NCI-H345 treated with DMSO at 0.1 percent for 48 hours (cell line): ENCODE measurements around the gene NEK3.
"Not testable (repeated sequence)": the region's sequence is repeated elsewhere in the genome, so short reads cannot be mapped to it uniquely, and the experiment has no call there.

Experiments
- DNase-seq: peaks from one replicate; lab custom pipeline; 2025; ENCODE audit not compliant: unreplicated experiment; lab: John Stamatoyannopoulos, UW

The NEK3 gene

DNA sequence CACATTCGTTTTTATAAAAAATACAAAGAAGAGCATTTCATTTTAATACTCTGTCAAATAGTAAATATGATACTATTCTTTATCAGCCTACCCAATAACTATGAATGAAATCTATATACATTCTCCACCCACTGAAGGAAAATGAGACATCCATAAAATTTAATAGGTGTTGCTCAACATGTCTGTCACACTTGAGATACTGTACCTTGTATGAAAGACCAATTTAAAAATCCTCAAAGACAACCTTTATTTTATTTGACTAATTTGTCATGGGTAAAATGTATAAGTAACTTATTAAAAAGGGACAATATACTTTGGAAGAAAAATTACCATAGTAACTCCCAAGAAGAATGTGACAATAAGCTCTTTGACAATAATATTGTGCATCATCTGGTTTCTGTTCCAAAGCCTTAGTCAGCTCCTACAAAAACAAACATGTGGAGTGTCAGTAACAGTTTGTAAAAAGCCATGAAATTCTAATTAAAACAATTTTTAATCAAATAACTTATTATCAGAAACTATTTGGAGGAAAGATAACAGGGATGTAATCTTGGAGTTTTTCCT lies 11.5 kb upstream of the NEK3 start:
- DNase-seq, result not testable (repeated sequence)

DNA sequence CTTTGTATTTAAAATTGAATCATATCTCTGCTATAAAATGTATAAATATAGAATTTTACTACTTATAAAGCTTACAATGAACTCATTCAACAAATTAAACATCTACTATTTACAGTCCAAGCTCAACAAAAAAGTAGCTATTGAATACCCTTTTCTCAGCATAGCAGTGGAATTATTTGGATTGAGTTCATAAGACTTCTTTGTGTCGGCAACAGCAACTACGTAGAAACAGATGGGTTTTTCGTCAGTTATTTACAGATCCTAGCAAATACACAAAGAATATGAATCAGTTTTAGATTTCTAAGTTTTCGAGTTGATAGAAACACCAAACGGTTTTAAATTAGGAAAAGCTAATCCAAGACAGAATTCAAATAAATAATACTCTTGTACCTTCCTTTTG lies 10.4 kb upstream of the NEK3 start:
- DNase-seq, result no peak

DNA sequence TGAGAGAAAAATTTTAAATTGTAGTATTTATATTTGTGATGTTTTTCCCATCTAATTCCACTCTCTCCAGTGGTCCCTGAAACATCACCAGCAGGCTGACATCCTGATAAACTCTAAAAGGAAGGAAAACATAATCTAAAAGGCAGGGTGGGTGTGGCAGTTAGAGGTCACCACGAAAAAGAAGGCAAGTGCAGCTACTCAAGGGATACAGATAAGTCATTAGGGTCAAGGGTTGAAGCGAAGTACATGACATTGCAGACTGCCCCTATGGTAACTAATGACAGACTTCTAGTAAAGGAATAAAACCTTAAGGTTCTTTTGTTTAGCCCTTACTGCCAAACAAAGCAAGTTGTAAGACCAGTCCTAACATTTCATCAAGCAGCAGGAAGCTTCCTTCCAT lies 6.0 kb upstream of the NEK3 start:
- no peak for DNase-seq

DNA sequence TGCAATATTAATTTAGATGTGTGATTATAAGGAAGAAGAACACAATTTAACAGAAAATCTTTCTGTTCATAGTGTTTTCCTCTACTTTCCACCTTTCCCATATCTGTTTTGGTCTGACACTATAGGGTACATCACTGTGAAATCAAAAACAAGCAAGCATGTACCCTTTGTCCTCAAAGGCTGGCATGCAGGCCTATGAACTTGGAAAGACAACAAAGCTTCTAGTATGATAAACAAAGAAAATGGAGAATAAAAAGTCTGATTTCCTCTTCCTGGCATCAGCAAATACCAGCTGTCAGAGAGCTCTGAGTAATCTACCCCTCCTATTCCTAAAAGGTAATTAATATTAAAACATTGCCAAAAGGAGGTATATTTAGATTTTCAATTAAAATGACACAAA lies 5.6 kb upstream of the NEK3 start:
- no peak for DNase-seq

DNA sequence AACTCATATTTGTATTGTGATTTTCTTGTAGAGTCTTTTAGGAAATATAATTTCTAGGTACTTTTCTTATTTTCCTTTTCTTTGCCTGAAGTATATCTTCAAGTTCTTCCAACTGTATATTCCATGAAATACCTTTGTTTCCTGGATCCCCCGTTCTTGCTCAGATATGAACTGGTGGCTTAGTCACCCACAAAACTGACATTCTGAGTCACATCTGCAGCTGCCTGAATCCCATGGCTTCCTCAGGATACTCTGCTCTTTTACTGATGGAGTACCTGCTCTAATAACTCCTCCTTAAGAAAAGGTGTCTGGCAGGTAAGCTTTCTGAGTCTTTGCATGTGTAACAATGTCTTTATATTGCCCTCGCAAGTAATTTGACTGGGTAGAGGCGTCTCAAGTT lies 4.5 kb upstream of the NEK3 start:
- DNase-seq, result not testable (repeated sequence)

DNA sequence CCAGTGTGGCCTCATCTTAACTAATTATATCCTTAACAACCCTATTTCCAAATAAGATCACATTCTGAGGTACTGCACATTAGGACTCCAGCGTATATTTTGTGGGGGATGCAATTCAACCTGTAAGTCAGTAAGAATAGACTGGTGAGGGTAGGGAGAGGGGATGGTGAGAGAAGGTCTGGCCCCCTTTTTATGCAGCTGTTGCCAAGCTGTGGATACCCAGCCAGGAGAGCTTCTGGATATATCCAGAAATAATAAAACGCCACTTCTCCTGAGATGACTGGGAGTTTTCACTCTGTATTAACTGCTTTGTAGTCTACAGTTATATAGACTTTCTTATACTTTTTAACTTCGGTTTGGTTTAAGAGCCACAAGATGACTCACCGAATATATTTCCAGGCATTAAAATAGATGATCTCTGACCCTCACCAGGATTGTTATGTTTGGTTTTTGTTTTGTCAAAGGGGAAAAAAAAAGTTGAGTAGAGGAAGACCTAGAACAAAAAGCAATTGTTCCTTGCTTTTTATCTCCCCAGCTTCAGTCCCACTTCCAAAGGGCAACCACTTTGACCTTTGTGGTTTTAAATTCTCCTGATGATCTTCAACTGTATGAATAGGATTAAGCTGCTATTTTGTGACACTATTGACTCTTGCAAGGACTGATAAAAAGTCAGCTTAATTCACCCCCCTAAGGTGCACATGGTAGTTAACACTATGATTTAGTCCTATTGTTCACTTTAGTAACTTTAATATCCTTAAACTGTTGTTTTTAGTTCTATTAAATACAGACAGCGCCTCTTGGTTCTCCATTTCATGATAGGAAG lies 3.1 kb upstream of the NEK3 start:
- no peak for DNase-seq

DNA sequence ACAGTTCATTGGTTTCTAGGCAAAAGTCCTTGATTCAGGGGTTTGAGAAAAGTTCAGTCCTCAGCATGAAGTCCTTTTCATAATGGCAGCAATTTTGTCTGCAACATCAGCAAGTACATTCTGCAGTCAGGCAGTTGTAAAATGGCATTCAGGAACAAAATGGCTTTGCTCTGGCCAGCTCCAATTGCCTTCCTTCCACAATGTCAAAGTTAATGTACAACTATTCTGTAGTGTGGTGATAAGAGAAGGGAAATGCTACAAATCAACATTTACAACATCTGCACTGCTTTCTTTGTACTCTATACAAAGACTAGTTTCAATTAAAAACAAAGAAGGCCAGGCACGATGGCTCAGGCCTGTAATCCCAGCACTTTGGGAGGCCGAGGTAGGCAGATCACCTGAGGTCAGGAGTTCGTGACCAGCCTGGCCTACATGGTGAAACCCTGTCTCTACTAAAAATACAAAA lies 1.8 kb upstream of the NEK3 start:
- DNase-seq, result no peak

DNA sequence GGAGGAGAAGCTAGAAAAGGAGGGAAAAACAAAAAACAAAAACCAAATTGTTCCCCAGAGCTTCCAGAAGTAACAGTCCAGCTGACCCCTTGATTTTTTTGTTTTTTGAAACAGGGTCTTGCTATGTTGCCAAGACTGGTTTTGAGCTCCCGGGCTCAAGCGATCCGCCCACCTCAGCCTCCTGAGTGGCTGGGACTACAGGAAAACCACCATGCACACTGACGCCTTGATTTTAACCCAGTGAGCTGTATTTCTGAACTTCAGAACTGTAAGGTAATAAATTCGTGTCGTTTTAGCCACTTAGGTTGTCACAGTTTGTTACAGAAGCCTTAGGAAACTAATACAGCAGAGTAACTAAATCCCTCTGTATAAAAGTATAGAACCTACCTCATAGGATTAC lies 1.1 kb upstream of the NEK3 start:
- DNase-seq, result no peak

DNA sequence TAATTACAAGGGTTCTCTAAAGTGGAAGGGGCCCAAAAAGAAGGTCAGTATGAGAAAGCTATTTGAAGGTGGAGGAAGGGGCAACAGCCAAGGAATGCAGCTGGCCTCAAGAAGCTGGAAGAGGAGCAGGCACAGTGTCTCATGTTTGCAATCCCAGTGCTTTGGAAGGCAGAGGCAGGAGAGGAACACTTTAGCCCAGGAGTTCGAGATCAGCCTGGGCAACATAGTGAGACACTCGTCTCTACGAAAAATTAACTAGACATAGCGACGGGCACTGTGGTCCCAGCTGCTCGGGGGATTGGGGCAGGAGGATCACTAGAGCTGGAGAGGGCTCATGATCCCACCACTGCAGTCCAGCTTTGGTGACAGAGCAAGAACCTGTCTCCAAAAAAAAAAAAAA lies 656 bp upstream of the NEK3 start:
- DNase-seq, result no peak

DNA sequence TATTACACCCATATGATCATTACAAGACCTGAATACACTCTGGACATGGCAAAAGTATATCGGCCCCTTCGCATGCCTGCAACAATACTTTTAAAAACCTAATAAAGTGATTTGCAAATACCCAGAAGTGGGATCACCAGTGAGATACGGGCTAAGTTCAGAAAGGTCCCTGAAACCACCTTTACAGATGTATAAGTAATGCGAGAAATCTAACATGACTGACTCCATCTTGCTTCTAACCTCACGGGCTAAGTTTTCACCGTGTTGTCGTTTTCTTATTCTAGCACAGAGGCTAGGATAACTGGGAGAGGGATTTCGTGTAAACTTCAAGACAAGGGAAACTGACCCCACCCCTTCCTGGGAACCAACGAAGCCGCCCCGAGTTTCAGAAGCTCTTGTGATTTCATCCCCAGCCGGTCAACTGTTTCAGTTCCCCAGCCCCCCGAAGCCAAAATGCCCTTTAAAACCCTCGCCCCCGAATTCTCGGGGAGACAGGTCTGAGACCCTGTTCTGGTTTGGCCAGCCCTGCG lies 703 bp downstream of the NEK3 start:
- DNase-seq, result peak; percentile 2

DNA sequence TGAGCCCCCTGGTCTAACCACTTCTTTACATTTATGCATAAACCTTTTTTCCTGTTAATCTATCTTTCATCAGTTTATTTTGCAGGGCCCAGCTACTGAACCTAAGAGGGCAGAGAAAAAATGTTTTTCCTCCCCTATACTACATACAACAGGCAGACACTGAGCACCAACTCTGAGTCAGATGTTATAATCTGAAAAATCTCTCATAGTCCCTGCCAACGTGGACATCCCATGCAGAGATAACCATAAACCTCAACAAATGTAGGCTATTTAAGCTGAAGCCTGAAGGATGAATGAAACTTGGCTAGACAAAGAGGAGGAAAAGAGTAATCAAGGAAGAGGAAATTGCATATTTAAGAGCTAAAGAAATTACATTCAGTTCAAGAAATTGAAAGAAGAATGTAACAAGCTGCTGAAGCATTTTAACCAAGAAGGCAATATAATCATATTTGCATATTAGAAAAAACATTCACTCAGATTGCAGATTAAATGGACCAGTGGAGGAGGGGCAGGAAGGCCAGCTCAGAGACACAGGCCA lies 2.6 kb downstream of the NEK3 start:
- no peak for DNase-seq

DNA sequence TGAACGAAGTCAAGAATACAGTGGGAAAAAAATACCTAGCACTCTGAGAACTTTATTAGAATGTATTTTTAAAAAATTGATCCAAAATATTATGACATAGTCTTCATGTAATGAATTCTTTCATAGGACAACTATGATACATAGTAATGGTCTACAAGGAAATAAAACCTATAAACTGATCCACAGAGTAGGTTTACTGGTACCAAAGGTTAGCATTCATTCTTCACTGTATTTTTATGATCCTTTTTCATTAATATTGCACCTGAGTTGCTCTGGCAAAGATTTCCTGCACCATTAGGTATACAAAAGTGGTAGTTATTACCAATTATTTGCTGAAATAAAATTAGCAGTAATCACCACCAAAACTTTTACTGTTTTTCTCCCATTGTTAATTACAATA lies 4.2 kb downstream of the NEK3 start:
- no peak for DNase-seq

DNA sequence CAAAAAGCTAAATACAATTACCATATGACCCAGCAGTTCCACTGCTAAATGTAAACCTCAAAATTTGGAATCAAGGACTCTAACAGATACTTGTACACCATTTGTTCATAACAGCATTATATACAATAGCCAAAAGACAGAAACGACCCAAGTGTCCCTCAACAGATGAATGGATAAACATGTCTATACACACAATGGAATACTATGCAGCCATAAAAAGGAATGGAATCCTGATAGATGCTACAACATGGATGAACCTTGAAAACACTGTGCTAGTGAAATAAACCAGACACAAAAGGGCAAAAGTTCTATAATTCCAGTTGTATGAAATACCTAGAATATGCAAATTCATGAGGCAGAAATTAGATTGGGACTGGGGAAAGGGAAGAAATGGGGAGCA lies 12.2 kb downstream of the NEK3 start:
- DNase-seq, result no peak

DNA sequence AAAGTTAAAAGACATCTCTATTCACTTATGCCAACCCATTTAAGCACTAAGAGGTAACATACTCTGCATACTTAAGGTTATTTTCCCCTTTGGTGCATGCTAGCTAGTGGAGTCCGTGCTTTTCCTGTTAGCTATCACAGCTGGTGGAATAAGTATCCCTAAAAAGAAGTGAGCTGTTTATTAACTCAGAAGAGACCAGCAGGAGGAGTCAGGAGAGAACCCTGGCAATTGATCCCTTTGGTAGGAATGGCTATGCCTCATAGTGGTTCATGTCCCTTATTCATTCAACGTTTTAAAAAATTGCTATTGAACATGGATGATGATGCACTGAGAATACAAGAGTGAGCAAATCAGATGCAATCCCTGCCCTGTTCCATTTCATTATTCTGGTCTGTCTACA lies 18.1 kb downstream of the NEK3 start:
- no peak for DNase-seq

DNA sequence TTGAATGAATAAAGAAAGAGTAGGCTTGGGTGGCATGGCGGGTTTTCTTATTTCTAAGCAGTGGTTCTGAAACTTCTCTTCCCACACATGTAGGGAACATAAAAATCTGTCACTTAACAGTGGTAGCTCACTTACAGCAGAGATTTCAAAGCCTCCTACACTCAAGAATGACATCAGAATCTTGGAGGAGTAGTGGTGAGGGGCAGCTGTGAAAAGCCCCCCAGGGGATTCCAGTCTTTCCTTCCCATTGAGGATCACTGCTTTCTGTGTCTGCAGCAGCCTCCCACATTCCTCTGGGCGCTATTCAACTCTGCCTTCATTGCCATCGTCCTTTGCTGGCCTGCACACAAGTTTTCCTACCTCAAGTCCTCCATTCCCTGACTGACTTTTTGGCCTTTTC lies 21.9 kb downstream of the NEK3 start:
- DNase-seq, result no peak

DNA sequence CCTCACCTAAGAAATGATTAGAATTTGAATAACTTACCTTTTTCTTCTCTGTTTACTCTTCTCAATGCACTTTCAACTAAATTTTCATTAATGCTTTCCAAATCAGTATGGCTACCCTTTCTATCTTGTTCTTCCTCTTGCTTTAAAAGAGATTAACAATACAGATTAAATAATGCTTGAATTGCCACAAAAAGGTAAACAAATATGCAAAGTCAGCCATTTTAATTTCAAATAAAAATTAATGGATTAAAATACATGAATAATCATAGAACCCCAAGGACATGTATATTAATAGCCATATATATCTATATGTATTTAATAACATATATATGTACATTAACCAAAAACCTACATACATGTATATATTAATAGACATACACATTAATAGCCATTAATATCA lies 22.6 kb downstream of the NEK3 start:
- DNase-seq, result no peak

DNA sequence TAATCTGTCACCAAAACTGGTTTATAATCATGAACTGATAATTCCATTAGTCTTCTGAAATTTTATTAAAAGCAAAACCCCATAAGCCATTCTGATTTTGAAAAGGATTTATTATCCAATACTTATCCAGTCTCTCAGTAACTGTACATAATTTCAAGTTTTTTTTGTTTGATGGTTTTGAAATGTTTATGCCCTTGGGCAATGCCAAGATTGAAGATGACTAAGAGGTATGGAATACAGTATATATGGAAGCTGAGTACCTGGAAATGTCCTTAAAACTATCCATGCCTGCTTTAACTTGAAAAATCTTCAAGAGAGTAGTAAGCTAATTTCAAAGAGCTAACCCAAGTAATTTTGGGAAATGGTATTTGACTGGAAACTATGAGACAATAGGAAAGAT lies 28.8 kb downstream of the NEK3 start:
- DNase-seq, result no peak

DNA sequence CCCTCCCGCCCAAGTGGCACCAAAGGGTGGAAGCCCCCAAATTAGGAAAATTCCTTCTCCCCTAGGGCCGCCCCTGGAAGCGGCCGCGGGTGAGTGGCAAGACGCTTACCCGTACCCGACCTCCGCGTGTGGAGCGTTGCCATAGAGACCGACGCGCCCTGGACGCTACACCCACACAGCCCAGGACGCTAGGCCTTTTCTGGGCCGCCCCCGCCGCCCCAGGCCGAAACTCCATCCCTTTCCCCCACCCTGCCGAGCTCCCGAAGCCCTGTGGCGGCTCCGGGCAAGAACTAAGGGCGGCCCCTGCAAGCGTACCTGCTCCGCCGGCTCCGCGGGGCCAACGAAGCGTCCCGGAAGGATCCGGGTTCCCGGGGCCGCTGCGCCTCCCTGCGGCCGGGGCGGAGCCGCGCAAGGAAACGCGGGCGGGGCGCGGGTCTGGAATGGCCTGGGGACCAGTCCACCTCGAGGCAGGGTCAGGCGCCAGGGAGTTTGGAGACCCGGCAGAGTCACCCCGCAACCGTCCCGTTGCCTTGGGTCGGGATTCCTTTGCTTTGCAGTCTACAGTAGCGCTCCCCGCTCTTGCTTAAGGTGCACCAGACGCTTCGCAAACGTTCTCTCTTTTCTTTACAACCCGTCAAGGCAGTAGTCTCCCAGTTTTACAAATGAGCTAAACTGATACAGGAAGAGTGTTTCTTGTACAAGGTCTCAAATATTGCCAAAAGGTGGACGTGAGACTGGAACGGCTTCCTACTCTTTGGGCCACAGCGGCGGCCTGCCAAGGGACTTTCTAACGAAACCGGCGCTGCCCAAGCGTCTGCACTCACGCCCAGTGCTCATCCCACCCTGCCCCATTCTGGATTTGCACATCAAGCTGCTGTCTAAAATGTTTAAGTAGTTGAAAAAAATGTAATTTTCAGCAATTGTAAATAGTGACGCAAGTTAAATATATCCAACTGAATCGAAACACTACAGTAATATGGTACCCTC lies 30.4 kb downstream of the NEK3 start, which contains the start of gene NEK5:
Gene NEK5, minus strand, starts transcription at position 360 of the 987 bp plus-strand sequence. CDS start 1,591 bp downstream, outside the sequence.
- DNase-seq, result peak; percentile 13

DNA sequence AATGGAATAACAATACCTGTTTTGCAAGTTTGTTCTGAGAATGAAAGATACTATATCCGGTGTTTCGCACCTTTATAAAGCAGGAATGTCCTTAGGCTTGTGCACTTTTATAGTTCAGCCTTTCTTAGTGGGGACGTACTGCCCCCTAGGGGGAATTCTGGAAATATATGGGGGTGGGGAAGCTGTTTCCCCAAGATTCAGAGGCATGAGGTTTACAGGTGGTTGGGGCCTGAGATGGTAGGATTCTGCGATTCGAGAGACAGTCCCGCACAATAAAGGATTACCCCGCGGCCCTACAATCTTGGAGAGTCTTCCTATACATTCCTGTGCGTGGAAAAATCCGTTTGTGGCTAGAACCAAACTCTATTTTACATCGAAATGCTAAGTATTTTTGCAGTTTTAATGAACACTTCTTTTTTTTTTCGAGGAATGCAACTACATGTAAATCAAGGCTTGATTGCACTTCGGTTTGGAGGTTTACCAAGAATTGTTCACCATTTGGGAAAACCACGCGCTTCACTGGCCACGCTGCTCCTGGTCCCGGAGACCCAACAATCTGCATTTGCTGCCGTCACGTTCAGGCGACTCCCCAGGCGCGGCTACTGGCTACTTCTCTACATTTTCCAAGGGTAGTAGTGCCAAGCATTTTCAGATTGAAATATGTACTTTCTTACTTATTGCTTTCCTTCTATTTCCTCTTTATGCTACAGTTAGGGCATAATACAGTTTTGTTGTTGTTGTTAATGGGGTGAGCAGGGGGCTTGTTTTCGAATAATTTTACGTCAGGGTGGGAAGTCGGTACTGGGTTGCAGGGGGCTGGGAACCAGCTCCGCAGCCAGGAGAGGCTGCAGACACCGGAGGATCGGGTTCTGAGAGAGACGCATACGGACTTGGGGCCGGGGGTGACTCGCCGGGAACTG lies 31.4 kb downstream of the NEK3 start:
- peak; percentile 60 for DNase-seq

DNA sequence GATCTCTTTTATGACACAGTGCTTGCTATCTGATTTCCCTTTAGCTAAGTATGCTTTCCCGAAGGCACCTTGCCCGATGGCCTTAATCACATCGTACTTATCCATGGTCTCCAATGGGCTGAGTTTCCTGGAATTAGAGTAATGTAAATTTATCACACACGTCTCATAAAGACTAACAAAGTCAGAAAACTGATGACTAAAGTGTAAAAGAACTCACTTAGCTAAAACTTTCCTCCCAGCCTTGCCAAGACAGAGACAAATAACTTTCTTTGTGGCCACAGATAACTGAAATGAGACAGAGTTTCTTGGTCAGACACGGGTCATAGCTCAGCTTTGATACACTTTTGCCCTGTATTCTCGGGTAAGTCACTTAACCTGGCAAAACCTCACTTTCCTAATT lies 32.0 kb downstream of the NEK3 start:
- no peak for DNase-seq
